ENCODE measurements around the gene NR1H3.
"Not testable (repeated sequence)": the region's sequence is repeated elsewhere in the genome, so short reads cannot be mapped to it uniquely, and the experiment has no call there.

Gene NR1H3

DNA sequence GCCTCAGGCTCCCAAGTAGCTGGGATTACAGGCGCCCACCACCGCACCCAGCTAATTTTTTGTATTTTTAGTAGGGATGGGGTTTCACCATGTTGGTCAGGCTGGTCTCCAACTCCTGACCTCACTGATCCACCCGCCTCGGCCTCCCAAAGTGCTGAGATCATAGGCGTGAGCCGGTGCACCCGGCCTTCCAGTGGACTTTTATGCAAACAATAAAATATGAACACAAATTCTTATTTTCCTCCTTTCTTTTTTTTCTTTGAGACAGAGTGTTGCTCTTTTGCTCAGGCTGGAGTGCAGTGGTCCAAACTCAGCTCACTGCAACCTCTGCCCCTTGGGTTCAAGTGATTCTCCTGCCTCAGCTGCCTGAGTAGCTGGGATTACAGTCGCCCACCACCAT is 58.7 kb downstream of the NR1H3 start:
- WGBS (ENCODE audit: extremely low coverage, insufficient coverage, low lambda C conversion rate), result no CpG with 5 or more reads among the region's 8 CpGs
- not testable (repeated sequence) for H4K5ac ChIP-seq (ENCODE audit: low read length); H3K23ac ChIP-seq (ENCODE audit: low read length); H3K18ac ChIP-seq (ENCODE audit: low read length); H2BK120ac ChIP-seq (ENCODE audit: low read depth, low read length); H4K8ac ChIP-seq (ENCODE audit: low read depth, low read length); H2BK5ac ChIP-seq (ENCODE audit: low read length); H2BK15ac ChIP-seq (replicated peaks; ENCODE audit: low read depth); H3K4me1 ChIP-seq (ENCODE audit: control insufficient read depth, low read depth, low read length); H3K27ac ChIP-seq (ENCODE audit: low read depth, low read length); H3K79me2 ChIP-seq (ENCODE audit: control insufficient read depth, insufficient read depth, low read length); H3K56ac ChIP-seq (ENCODE audit: low read length); H3K27me3 ChIP-seq (ENCODE audit: insufficient read depth, low read length, poor library complexity); H3K4me2 ChIP-seq (ENCODE audit: low read length); H3K36me3 ChIP-seq (ENCODE audit: control insufficient read depth, insufficient read depth, low read length); H3K4ac ChIP-seq (ENCODE audit: low read depth, low read length); DNase-seq; H3K9ac ChIP-seq (ENCODE audit: low read length); H3K4me3 ChIP-seq (ENCODE audit: low read length); H3K79me1 ChIP-seq (ENCODE audit: low read length); H2AK5ac ChIP-seq (ENCODE audit: low read length)

DNA sequence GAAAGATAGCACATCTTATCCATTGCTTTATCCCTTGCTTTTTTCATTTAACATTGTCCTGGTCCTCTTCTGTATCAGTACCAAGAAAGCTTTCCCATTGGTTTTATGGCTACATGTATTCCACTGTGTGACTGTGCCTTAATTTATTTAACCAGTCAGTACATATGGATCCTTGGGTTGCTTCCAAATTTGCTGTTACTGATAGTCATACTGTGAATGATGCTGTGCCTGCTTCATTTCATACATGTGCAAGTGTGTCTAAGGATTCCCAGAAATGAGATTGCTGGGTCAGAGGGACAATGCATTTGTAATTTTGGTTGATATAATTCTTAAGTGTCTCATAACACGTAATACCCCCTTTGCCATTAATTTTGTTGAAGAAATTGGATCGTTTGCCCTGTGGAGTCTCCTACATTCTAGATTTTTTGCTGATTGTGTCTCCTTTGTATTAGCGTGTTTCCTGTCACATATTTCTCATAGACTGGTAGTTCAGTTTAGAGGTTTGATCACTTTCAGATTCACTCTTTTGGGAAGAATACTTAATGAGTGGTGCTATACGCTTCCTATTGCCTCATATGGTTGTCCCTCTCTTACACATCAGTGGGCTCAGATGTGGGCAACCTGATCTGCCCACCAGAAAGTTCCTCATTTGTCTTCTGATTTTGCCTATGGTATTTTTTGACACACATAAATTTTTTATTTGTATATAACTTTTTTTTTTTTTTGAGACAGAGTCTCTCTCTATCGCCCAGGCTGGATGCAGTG is 59.5 kb downstream of the NR1H3 start:
- Histone ChIP-seq H3K4me2 (ENCODE audit: low read length) (no peak overlapping the region), H2BK120ac (ENCODE audit: low read depth, low read length) (no peak overlapping the region), H3K9ac (ENCODE audit: low read length) (no peak overlapping the region), H3K36me3 (ENCODE audit: control insufficient read depth, insufficient read depth, low read length) (no peaks in the 10 kb centered on the region), H3K23ac (ENCODE audit: low read length) (no peak overlapping the region), H3K56ac (ENCODE audit: low read length) (no peak overlapping the region), H3K27ac (ENCODE audit: low read depth, low read length) (no peak overlapping the region), H3K79me1 (ENCODE audit: low read length) (no peaks in the 10 kb centered on the region), H3K4ac (ENCODE audit: low read depth, low read length) (no peak overlapping the region), H3K79me2 (ENCODE audit: control insufficient read depth, insufficient read depth, low read length) (no peaks in the 10 kb centered on the region), H2BK15ac (replicated peaks; ENCODE audit: low read depth) (no peak overlapping the region), H4K5ac (ENCODE audit: low read length) (no peak overlapping the region), H2AK5ac (ENCODE audit: low read length) (no peak overlapping the region), H3K4me1 (ENCODE audit: control insufficient read depth, low read depth, low read length) (no peaks in the 10 kb centered on the region), H3K18ac (ENCODE audit: low read length) (no peak overlapping the region), H3K27me3 (ENCODE audit: insufficient read depth, low read length, poor library complexity) (no peaks in the 10 kb centered on the region), H2BK5ac (ENCODE audit: low read length) (no peak overlapping the region), H4K8ac (ENCODE audit: low read depth, low read length) (no peak overlapping the region), H3K4me3 (ENCODE audit: low read length) (no peak overlapping the region)
- DNase-seq, result no peak
- WGBS (ENCODE audit: extremely low coverage, insufficient coverage, low lambda C conversion rate), result no CpG with 5 or more reads among the region's 5 CpGs

DNA sequence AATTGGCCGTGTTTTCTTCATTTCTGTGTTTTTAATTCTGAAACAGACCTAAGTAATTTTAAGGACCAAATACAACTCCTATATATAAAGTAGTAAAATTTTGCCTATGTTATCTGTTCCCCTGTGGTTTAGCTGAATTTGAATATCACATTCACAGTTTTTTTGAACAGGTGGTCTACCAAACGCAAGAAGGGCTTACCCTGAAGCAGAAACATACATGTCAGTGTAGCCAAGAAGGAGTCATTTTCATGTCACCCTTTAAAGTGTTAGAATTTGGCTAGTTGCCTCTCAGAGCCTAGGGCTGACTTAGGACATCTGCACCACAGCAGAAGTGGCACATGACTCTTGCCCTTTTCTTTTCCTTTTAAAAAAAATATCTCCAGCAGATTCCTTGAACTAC is 60.4 kb downstream of the NR1H3 start:
- Histone ChIP-seq H3K4me3 (ENCODE audit: low read length) (no peak overlapping the region), H2BK15ac (replicated peaks; ENCODE audit: low read depth) (no peak overlapping the region), H3K23ac (ENCODE audit: low read length) (no peak overlapping the region), H3K27me3 (ENCODE audit: insufficient read depth, low read length, poor library complexity) (no peaks in the 10 kb centered on the region), H3K4ac (ENCODE audit: low read depth, low read length) (no peak overlapping the region), H3K27ac (ENCODE audit: low read depth, low read length) (no peak overlapping the region), H2BK120ac (ENCODE audit: low read depth, low read length) (no peak overlapping the region), H3K79me1 (ENCODE audit: low read length) (no peaks in the 10 kb centered on the region), H3K18ac (ENCODE audit: low read length) (no peak overlapping the region), H3K56ac (ENCODE audit: low read length) (no peak overlapping the region), H3K4me2 (ENCODE audit: low read length) (no peak overlapping the region), H3K9ac (ENCODE audit: low read length) (no peak overlapping the region), H3K4me1 (ENCODE audit: control insufficient read depth, low read depth, low read length) (no peaks in the 10 kb centered on the region), H2AK5ac (ENCODE audit: low read length) (no peak overlapping the region), H2BK5ac (ENCODE audit: low read length) (no peak overlapping the region), H4K8ac (ENCODE audit: low read depth, low read length) (no peak overlapping the region), H3K36me3 (ENCODE audit: control insufficient read depth, insufficient read depth, low read length) (no peaks in the 10 kb centered on the region), H4K5ac (ENCODE audit: low read length) (no peak overlapping the region), H3K79me2 (ENCODE audit: control insufficient read depth, insufficient read depth, low read length) (no peaks in the 10 kb centered on the region)
- DNase-seq, result no peak
- no CpG with 5 or more reads among the region's 2 CpGs for WGBS (ENCODE audit: extremely low coverage, insufficient coverage, low lambda C conversion rate)

All from mesendoderm (in vitro differentiated cells).